ENCODE measurements around the gene KCNAB1. TPM values are rescaled to one million over a fixed set of nuclear protein-coding genes. Genes with fewer than 3 reads are reported as not detected.

Gene KCNAB1
- total RNA-seq, result 0.28 and 0.42 TPM in 2 replicates

DNA sequence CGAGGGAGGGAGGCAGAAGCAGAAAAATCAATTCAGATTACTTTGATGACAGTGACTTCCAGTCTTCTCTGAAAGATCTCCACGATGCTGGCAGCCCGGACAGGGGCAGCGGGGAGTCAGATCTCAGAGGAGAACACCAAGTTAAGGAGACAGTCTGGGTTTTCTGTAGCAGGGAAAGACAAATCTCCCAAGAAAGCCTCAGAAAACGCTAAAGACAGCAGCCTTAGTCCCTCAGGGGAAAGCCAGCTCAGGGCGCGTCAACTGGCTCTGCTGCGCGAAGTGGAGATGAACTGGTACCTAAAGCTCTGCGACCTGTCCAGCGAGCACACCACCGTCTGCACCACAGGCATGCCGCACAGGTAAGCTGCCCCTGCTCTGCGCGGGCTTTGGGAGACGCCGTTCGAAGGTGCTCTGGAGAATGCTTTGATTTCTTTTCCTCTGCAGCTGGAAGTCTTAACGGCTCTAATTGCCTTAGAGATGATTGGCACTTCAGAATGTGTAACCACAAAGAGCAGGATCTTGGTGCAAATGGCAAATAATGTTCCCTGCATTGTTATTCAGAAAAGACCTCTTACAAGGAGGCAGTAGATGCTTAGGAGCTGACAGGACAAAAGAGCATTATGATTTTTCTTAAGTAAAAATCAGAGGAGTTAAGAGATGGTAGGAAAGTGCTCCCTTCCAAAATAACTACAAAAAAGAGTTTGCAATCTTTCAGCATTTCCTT is at the start of gene KCNAB1:
TSS of gene KCNAB1 (plus strand) at position 51 of the 724 bp plus-strand sequence.

GRCh38 chr3:156554842-156555687 is 434.7 kb downstream of the KCNAB1 start, which contains the start of gene SSR3:
SSR3 (minus strand) TSS chr3:156555117; CDS start chr3:156555089, 28 bp downstream.

Other genes starting within 250 kb of the KCNAB1 start
- 45.7 and 54.1 TPM in 2 replicates for gene GMPS, start 249.9 kb upstream of the KCNAB1 start, total RNA-seq

Data from airway epithelial cell (primary cell).